GM12878 (cell line): ENCODE data around the gene ACTL7A.

Source experiments
- CHD4 ChIP-seq: fragments of 200-600 bp; sonication (generic); IDR thresholded peaks from 2 replicates; pipeline ENCODE4 v1.6.1; 2016; ENCODE audit warnings: mild to moderate bottlenecking
- CTCF ChIP-seq, 3 experiments: IDR thresholded peaks in 2 of 3; conservative IDR thresholded peaks in 1 of 3; 2 replicates each; pipeline ENCODE4 v1.5.1; 2011; ENCODE audit warnings: low read depth in 3 of 3, low read length in 3 of 3, mild to moderate bottlenecking in 3 of 3, control low read depth in 2 of 3, moderate library complexity in 2 of 3, inconsistent platforms in 1 of 3, mixed read lengths in 1 of 3; ENCODE audit not compliant: control insufficient read depth in 2 of 3, insufficient read depth in 1 of 3; ENCODE audit errors: extremely low read depth in 1 of 3
- FOS ChIP-seq: IDR thresholded peaks from 3 replicates; pipeline ENCODE4 v1.6.1; 2011; ENCODE audit warnings: borderline replicate concordance; ENCODE audit not compliant: insufficient read length; ENCODE audit errors: extremely low read depth
- POLR2AphosphoS5 ChIP-seq: IDR thresholded peaks from 2 replicates; pipeline ENCODE4 v1.6.1; 2011; ENCODE audit warnings: mild to moderate bottlenecking, low read length, inconsistent platforms
- STAT1 ChIP-seq: fragments of 450-650 bp; conservative IDR thresholded peaks from 2 replicates; pipeline ENCODE4 v1.6.1; 2014; ENCODE audit warnings: antibody characterized with exemption, mild to moderate bottlenecking
- TF ChIP-seq, protein P1 (sequence below): IDR thresholded peaks from 2 replicates; pipeline ENCODE4 v1.6.1; 2012; ENCODE audit warnings: low read depth, low read length, improper control_type of control experiment

DNA sequence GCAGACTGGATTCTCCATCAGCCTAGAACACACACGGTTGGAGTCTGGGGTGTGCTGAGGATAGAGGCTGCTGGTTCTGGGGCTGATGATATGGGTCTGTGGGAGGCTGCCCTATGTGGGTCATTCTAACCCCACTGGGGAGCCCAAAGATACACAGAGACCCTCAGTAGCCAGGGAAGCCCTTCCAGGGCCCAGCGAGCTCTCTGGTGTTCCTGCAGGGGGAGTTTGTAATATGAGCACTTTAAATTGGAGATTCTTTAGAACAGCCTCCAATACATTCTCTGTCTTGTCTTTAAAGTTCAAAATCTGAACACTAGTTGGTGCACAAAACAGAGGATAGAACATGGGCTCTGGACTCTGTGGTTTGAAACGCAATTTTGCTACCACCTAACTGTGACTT lies 2.4 kb downstream of the ACTL7A start:
- TF ChIP-seq, protein P1, sequence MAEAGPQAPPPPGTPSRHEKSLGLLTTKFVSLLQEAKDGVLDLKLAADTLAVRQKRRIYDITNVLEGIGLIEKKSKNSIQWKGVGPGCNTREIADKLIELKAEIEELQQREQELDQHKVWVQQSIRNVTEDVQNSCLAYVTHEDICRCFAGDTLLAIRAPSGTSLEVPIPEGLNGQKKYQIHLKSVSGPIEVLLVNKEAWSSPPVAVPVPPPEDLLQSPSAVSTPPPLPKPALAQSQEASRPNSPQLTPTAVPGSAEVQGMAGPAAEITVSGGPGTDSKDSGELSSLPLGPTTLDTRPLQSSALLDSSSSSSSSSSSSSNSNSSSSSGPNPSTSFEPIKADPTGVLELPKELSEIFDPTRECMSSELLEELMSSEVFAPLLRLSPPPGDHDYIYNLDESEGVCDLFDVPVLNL = no peak
- TF ChIP-seq CTCF (IDR thresholded peaks at IDR 0.05 in 2 of 3, conservative IDR thresholded peaks at IDR 0.05 in 1 of 3; ENCODE audit: control insufficient read depth in 2 of 3, extremely low read depth in 1 of 3, insufficient read depth in 1 of 3, low read depth in 3 of 3, low read length in 3 of 3) (no peak), FOS (no peak), CHD4 (no peak), STAT1 (no peak), POLR2AphosphoS5 (no peak)
